K562 (cell line): ENCODE measurements around the gene FOXD3. TPM values are rescaled to one million over a fixed set of nuclear protein-coding genes. Genes with fewer than 3 reads are reported as not detected.

Experiments
- CHAMP1 ChIP-seq: fragments of 450-650 bp; IDR thresholded peaks from 2 replicates; pipeline ENCODE4 v1.6.1; 2016; ENCODE audit warnings: mild to moderate bottlenecking
- EP300 ChIP-seq: IDR thresholded peaks from 2 replicates; pipeline ENCODE4 v1.6.1; 2012; ENCODE audit warnings: low read length, improper control_type of control experiment
- HNRNPK ChIP-seq: fragments of 200-400 bp; formaldehyde crosslinking; IDR thresholded peaks from one replicate; pipeline ENCODE4 v1.6.1; 2018; ENCODE audit warnings: mild to moderate bottlenecking, low read depth, low read length; ENCODE audit not compliant: poor library complexity, severe bottlenecking
- MNT ChIP-seq, 2 experiments: fragments of 450-650 bp; conservative IDR thresholded peaks; 2 replicates each; pipeline ENCODE4 v1.6.1; 2017; ENCODE audit warnings: mild to moderate bottlenecking in 2 of 2, moderate library complexity in 2 of 2
- SREBF1 ChIP-seq: fragments of 150-350 bp; IDR thresholded peaks from 2 replicates; pipeline ENCODE4 v1.6.1; 2014; ENCODE audit warnings: antibody characterized with exemption, low read depth, low read length, borderline replicate concordance
- ZFP30 ChIP-seq: fragments of 250-450 bp; sonication (Bioruptor Pico); IDR thresholded peaks from 2 replicates; pipeline ENCODE4 v1.8.0; 2022; ENCODE audit warnings: moderate library complexity, mild to moderate bottlenecking, inconsistent platforms, borderline replicate concordance
- ZKSCAN8 ChIP-seq: fragments of 200-800 bp; sonication (Bioruptor generic); IDR thresholded peaks from 2 replicates; pipeline ENCODE4 v1.6.1; 2016; ENCODE audit warnings: missing genetic modification characterization, missing compliant biosample characterization
- ZNF134 ChIP-seq: fragments of 250-450 bp; sonication (Bioruptor Pico); conservative IDR thresholded peaks from 2 replicates; pipeline ENCODE4 v1.4.0; 2020
- ZNF184 ChIP-seq: sonication (generic); formaldehyde crosslinking; IDR thresholded peaks from 2 replicates; pipeline ENCODE4 v1.5.0; 2020; ENCODE audit warnings: missing genetic modification reagents
- ZNF280B ChIP-seq: fragments of 250-450 bp; sonication (Bioruptor Pico); IDR thresholded peaks from 2 replicates; pipeline ENCODE4 v1.5.1; 2021; ENCODE audit warnings: mild to moderate bottlenecking
- ZNF407 ChIP-seq: fragments of 450-650 bp; IDR thresholded peaks from 2 replicates; pipeline ENCODE4 v1.6.1; 2016; ENCODE audit warnings: low read depth
- ZNF77 ChIP-seq: fragments of 250-450 bp; sonication (Bioruptor Pico); IDR thresholded peaks from 2 replicates; pipeline ENCODE4 v1.5.0; 2020
- polyA plus RNA-seq, 8 experiments: library from polyadenylated mRNA; depleted of rRNA in 4 of 8; stranded (reverse) in 5 of 8; unstranded in 3 of 8; fragments of >200 nt; fragmentation: Nextera tagmentation in 2 of 8; fragmentation: Illumina TruSeq in 1 of 8; extraction: Ambion mirVana in 2 of 8; extraction: Trizol in 1 of 8; gene quantifications; 2 replicates each; pipeline versions ENCODE4 v1.2.1 to v1.2.3, GENCODE V29; 2011 to 2014; ENCODE audit warnings: inconsistent platforms in 1 of 8, missing spikeins in 1 of 8
- total RNA-seq, 7 experiments: library from RNA; depleted of rRNA in 6 of 7; stranded (reverse); fragments of >200 nt in 6 of 7; fragmentation: Illumina TruSeq in 2 of 7; extraction: Trizol in 2 of 7; gene quantifications; 2 replicates each; pipeline versions ENCODE4 v1.2.1 to v1.2.3, GENCODE V29; 2011 to 2021; ENCODE audit warnings: low replicate concordance in 1 of 7

FOXD3 gene
- total and polyA plus RNA-seq, 9 of the 15 experiments (the other 6 are each of a cell fraction or from before 2014, with no cell fraction given) = 0.06 to 0.45 (median 0.10) TPM; not detected in 2

- TF ChIP-seq ZNF280B (CRISPR knock-in tag) = no peak
- no peak for TF ChIP-seq CHAMP1
- no peak for TF ChIP-seq EP300
- TF ChIP-seq ZNF77 = no peak
- no peak for TF ChIP-seq HNRNPK
- no peak for TF ChIP-seq SREBF1
- TF ChIP-seq ZFP30 (CRISPR knock-in tag) = no peak
- TF ChIP-seq ZNF134 (CRISPR knock-in tag) = no peak
- no peak; the same call in 1 of the 2 replicates for TF ChIP-seq ZKSCAN8 (CRISPR knock-in tag)
- no peak for TF ChIP-seq ZNF184 (CRISPR knock-in tag)
- TF ChIP-seq MNT (conservative IDR thresholded peaks at IDR 0.05) = no peak; a peak in 1 of 4 replicates
- no peak for TF ChIP-seq ZNF407
Observed at GRCh38 chr1:63367215-63368103, 45.1 kb downstream of the FOXD3 start, which contains the start of gene ALG6 (continued).
